Measurements from ENCODE around the gene COL1A1. TPM values are rescaled to one million over a fixed set of nuclear protein-coding genes. Genes with fewer than 3 reads are reported as not detected.
A peak's percentile ranks its signal among the peaks of the same experiment; 100 is the strongest.

COL1A1 gene
- total RNA-seq, 1 donor from 2014 or later: 1.1 TPM

DNA sequence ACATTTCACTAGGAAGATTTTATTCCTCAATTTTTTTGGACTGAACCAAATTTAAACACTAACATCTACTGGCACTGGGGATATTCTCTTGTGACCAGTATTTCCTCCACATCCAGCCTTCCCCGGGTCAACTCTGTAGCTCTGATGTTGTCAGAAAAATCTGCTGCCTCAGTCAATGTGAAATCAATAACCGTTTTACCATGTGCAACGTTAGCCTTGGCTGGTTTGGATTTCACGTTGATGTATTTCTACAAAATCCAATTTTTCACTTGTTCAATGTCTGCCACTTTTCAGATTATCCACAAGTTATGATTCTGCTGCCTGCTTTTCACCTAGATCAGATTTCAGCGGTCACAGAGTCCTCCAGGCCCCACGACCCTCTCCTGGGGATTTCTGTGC, 28.5 kb downstream of the COL1A1 start:
- peaks cover 20% of the 10 kb centered on the region for H3K27me3 Mint-ChIP-seq (ENCODE audit: insufficient read depth, low read depth)
- H3K36me3 Mint-ChIP-seq: no peaks in the 10 kb centered on the region
- H3K79me2 ChIP-seq (ENCODE audit: low read depth): no peaks in the 10 kb centered on the region
- H3K9me3 Mint-ChIP-seq: no peaks in the 10 kb centered on the region
- H3F3A ChIP-seq (ENCODE audit: low read depth): peaks cover 10% of the 10 kb centered on the region
- no peak overlapping the region for H3K9ac ChIP-seq
- DNase-seq (ENCODE audit: low spot score): no peak
- peak overlapping the region; percentile 78 for H3K27ac Mint-ChIP-seq
- H3K4me3 Mint-ChIP-seq: no peak overlapping the region
- no peak overlapping the region for H3K4me3 ChIP-seq
- H3K4me1 Mint-ChIP-seq: peaks cover 27% of the 10 kb centered on the region
- no peak overlapping the region for H3K4me2 ChIP-seq
- peaks cover 3% of the 10 kb centered on the region for H3K4me1 ChIP-seq
- H3K36me3 ChIP-seq: no peaks in the 10 kb centered on the region
- H3K27me3 ChIP-seq: no peaks in the 10 kb centered on the region
- no peak for TF ChIP-seq EZH2phosphoT487 (IDR thresholded peaks at IDR 0.05)
- no peak for TF ChIP-seq EZH2 (IDR thresholded peaks at IDR 0.05)
- TF ChIP-seq, protein P1, sequence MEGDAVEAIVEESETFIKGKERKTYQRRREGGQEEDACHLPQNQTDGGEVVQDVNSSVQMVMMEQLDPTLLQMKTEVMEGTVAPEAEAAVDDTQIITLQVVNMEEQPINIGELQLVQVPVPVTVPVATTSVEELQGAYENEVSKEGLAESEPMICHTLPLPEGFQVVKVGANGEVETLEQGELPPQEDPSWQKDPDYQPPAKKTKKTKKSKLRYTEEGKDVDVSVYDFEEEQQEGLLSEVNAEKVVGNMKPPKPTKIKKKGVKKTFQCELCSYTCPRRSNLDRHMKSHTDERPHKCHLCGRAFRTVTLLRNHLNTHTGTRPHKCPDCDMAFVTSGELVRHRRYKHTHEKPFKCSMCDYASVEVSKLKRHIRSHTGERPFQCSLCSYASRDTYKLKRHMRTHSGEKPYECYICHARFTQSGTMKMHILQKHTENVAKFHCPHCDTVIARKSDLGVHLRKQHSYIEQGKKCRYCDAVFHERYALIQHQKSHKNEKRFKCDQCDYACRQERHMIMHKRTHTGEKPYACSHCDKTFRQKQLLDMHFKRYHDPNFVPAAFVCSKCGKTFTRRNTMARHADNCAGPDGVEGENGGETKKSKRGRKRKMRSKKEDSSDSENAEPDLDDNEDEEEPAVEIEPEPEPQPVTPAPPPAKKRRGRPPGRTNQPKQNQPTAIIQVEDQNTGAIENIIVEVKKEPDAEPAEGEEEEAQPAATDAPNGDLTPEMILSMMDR (IDR thresholded peaks at IDR 0.05): no peak
- H3K27ac ChIP-seq: no peak overlapping the region
- H3K9me3 ChIP-seq (ENCODE audit: low read depth): no peaks in the 10 kb centered on the region
- no peaks in the 10 kb centered on the region for H4K20me1 ChIP-seq (ENCODE audit: low read depth)
- no peak overlapping the region for H2AFZ ChIP-seq (replicated peaks)

DNA sequence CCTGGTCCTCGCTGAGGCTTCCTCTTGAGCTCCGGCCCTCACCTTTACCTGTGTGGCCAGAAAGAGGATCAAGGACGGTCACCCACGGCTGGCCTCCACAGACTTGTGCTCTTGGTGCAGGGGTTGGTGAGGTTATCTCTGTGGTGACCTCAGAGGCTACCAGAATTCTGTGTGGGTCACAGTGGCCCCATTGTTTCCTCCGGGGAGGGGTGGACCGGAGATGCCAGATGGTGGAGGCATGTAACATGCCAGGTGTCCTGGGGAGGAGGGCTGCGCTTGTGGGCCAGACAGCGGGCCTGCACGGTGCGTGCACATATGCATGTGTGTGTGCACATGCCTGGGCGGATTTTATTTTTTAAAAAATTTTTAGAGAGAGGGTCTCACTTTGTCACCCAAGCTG, 29.3 kb downstream of the COL1A1 start:
- Histone ChIP-seq H3K4me2 (no peak overlapping the region), H3K4me3 (no peak overlapping the region), H3F3A (ENCODE audit: low read depth) (peaks cover 9% of the 10 kb centered on the region), H3K9ac (no peak overlapping the region), H3K27ac (no peak overlapping the region), H4K20me1 (ENCODE audit: low read depth) (no peaks in the 10 kb centered on the region), H3K36me3 (no peaks in the 10 kb centered on the region), H3K9me3 (ENCODE audit: low read depth) (no peaks in the 10 kb centered on the region), H3K79me2 (ENCODE audit: low read depth) (no peaks in the 10 kb centered on the region), H3K27me3 (no peaks in the 10 kb centered on the region), H2AFZ (replicated peaks) (no peak overlapping the region), H3K4me1 (no peaks in the 10 kb centered on the region)
- Mint-ChIP-seq H3K4me1 (peaks cover 25% of the 10 kb centered on the region), H3K27ac (no peak overlapping the region), H3K36me3 (no peaks in the 10 kb centered on the region), H3K4me3 (no peak overlapping the region), H3K9me3 (no peaks in the 10 kb centered on the region), H3K27me3 (ENCODE audit: insufficient read depth, low read depth) (peaks cover 18% of the 10 kb centered on the region)
- no peak for DNase-seq (ENCODE audit: low spot score)
- TF ChIP-seq, protein P1 (IDR thresholded peaks at IDR 0.05): no peak
- no peak for TF ChIP-seq EZH2phosphoT487 (IDR thresholded peaks at IDR 0.05)
- TF ChIP-seq EZH2 (IDR thresholded peaks at IDR 0.05): no peak

DNA sequence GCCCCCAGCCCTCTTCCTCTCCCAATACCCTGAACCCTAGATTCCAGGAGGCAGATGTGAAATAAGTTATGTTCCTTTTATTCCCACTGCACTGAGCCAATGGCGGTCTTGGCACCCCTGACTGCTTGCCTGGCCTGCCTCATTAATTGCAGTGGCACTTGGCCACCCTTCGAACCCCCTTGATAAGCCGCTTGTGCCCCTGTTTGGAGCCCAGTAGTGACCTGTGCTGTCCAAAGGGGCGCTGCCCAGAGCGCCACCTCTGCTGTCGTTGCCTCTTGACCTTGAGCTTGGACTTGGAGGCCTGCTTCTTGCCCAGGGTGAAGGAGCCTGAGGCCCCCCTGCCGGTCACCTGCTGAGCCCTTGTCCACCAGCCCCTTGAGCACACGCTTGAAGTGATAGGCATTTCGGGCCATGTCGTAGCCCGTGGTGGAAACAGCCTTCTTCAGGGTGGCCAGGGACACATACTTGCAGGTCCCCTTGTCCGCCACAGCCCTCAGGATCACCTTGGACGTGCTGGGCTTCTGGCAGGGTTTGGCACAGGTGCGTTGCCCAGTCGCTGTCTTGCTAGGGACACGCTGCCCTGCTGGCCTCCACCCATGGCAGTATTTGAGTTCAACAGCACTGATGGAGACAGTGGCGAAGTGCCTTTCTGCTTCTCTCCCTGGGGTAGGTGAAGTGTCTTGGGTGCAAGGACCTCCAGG, 29.9 kb downstream of the COL1A1 start:
- H3K27me3 ChIP-seq: no peaks in the 10 kb centered on the region
- H3K4me1 ChIP-seq: no peaks in the 10 kb centered on the region
- H3K4me3 ChIP-seq: no peak overlapping the region
- H3K4me2 ChIP-seq: no peak overlapping the region
- H3F3A ChIP-seq (ENCODE audit: low read depth): peaks cover 4% of the 10 kb centered on the region
- Mint-ChIP-seq H3K36me3 (no peaks in the 10 kb centered on the region), H3K27ac (no peak overlapping the region), H3K4me1 (peaks cover 25% of the 10 kb centered on the region), H3K27me3 (ENCODE audit: insufficient read depth, low read depth) (peaks cover 17% of the 10 kb centered on the region), H3K4me3 (no peak overlapping the region), H3K9me3 (no peaks in the 10 kb centered on the region)
- H3K79me2 ChIP-seq (ENCODE audit: low read depth): no peaks in the 10 kb centered on the region
- H3K27ac ChIP-seq: no peak overlapping the region
- no peaks in the 10 kb centered on the region for H4K20me1 ChIP-seq (ENCODE audit: low read depth)
- H3K9me3 ChIP-seq (ENCODE audit: low read depth): no peaks in the 10 kb centered on the region
- TF ChIP-seq EZH2 (IDR thresholded peaks at IDR 0.05) (no peak), EZH2phosphoT487 (IDR thresholded peaks at IDR 0.05) (no peak)
- TF ChIP-seq, protein P1 (IDR thresholded peaks at IDR 0.05): no peak
- no peak overlapping the region for H2AFZ ChIP-seq (replicated peaks)
- no peak overlapping the region for H3K9ac ChIP-seq
- H3K36me3 ChIP-seq: no peaks in the 10 kb centered on the region
- DNase-seq (ENCODE audit: low spot score): no peak

Data from neural progenitor cell (in vitro differentiated cells).